ENCODE results near the gene DTX3. TPM values are rescaled to one million over a fixed set of nuclear protein-coding genes. Genes with fewer than 3 reads are reported as not detected.

The DTX3 gene
- total RNA-seq, 1 donor from 2014 or later: 83.0 TPM

DNA sequence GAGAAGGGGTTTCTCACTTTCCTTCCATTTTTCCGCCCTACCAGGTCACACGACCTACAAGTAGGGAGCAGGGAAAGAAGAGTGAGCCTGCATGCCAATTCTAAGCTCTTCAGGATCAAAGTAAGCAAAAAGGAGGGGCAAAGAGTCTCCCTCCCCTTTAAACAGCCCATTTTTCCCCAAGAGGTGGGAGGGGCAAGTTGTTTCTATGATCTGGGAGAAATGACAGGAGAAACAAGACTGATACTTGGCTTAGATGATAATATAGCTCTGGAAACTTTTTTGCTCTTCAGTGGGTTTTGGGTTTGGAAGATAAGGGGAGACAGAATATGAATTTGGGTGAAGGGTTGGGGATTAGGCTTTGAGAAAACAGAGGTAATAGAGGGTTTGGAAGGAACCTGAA, 1.8 kb downstream of the DTX3 start:
- TF ChIP-seq, protein P1, sequence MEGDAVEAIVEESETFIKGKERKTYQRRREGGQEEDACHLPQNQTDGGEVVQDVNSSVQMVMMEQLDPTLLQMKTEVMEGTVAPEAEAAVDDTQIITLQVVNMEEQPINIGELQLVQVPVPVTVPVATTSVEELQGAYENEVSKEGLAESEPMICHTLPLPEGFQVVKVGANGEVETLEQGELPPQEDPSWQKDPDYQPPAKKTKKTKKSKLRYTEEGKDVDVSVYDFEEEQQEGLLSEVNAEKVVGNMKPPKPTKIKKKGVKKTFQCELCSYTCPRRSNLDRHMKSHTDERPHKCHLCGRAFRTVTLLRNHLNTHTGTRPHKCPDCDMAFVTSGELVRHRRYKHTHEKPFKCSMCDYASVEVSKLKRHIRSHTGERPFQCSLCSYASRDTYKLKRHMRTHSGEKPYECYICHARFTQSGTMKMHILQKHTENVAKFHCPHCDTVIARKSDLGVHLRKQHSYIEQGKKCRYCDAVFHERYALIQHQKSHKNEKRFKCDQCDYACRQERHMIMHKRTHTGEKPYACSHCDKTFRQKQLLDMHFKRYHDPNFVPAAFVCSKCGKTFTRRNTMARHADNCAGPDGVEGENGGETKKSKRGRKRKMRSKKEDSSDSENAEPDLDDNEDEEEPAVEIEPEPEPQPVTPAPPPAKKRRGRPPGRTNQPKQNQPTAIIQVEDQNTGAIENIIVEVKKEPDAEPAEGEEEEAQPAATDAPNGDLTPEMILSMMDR (IDR thresholded peaks at IDR 0.05; ENCODE audit: unreplicated experiment): no peak
- Mint-ChIP-seq H3K27ac (no peak overlapping the region), H3K4me1 (ENCODE audit: low read depth) (peaks cover 19% of the 10 kb centered on the region), H3K4me3 (ENCODE audit: low read depth) (peak overlapping the region; percentile 41), H3K9me3 (ENCODE audit: low read depth) (no peaks in the 10 kb centered on the region), H3K36me3 (ENCODE audit: insufficient read depth) (peaks cover 22% of the 10 kb centered on the region), H3K27me3 (peaks cover 23% of the 10 kb centered on the region)
- DNase-seq (ENCODE audit: low spot score, unreplicated experiment): no peak

DNA sequence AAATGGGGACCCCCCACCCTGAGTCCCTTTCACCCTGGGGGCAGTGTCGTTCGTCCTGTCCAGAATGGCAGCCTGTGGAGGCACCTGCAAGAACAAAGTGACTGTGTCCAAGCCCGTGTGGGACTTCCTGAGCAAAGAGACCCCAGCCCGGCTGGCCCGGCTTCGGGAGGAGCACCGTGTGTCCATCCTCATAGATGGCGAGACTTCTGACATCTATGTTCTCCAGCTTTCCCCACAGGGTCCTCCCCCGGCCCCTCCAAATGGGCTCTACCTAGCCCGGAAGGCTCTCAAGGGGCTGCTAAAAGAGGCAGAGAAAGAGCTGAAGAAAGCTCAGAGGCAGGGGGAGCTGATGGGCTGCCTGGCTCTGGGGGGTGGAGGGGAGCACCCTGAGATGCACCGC, 2.2 kb downstream of the DTX3 start:
- Mint-ChIP-seq H3K4me3 (ENCODE audit: low read depth) (peak overlapping the region; percentile 31), H3K27ac (no peak overlapping the region), H3K36me3 (ENCODE audit: insufficient read depth) (peaks cover 19% of the 10 kb centered on the region), H3K4me1 (ENCODE audit: low read depth) (peaks cover 19% of the 10 kb centered on the region), H3K9me3 (ENCODE audit: low read depth) (no peaks in the 10 kb centered on the region), H3K27me3 (peaks cover 23% of the 10 kb centered on the region)
- DNase-seq (ENCODE audit: low spot score, unreplicated experiment): no peak
- TF ChIP-seq, protein P1 (IDR thresholded peaks at IDR 0.05; ENCODE audit: unreplicated experiment): no peak

DNA sequence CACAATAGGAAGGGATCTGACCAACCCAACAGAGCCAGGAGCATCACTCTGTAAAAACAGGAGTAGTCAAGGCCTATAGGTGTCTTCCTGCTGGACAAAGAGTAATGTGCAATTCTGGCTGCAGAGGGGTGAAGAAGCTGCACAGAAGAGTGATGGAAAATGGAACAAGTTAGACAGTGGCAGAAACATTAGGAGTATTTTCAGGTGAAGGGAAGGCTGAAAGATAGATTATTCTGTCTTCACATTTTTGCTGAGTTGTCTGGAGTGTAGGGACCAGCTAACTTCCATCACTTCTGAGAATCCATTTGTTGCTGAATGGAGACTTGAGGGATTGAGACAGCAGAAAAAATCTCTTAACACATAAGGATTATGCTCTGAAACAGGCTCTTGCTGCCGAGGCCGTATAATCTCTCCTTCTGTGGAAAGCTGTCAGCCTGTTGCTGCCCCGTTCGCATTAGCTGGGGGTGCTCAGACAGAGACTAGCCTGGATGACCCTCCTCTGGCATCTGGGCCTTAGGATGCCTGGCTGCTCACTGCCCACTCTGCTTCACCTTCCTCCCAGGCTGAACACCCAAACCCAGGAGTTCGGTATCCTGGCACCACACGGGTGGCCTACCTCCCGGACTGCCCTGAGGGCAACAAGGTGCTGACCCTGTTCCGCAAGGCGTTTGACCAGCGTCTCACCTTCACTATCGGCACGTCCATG, 3.5 kb downstream of the DTX3 start:
- H3K4me1 Mint-ChIP-seq (ENCODE audit: low read depth): peaks cover 20% of the 10 kb centered on the region
- H3K4me3 Mint-ChIP-seq (ENCODE audit: low read depth): no peak overlapping the region
- peaks cover 32% of the 10 kb centered on the region for H3K27me3 Mint-ChIP-seq
- H3K9me3 Mint-ChIP-seq (ENCODE audit: low read depth): no peaks in the 10 kb centered on the region
- peaks cover 12% of the 10 kb centered on the region for H3K36me3 Mint-ChIP-seq (ENCODE audit: insufficient read depth)
- H3K27ac Mint-ChIP-seq: no peak overlapping the region
- TF ChIP-seq, protein P1 (IDR thresholded peaks at IDR 0.05; ENCODE audit: unreplicated experiment): no peak
- no peak for DNase-seq (ENCODE audit: low spot score, unreplicated experiment)

DNA sequence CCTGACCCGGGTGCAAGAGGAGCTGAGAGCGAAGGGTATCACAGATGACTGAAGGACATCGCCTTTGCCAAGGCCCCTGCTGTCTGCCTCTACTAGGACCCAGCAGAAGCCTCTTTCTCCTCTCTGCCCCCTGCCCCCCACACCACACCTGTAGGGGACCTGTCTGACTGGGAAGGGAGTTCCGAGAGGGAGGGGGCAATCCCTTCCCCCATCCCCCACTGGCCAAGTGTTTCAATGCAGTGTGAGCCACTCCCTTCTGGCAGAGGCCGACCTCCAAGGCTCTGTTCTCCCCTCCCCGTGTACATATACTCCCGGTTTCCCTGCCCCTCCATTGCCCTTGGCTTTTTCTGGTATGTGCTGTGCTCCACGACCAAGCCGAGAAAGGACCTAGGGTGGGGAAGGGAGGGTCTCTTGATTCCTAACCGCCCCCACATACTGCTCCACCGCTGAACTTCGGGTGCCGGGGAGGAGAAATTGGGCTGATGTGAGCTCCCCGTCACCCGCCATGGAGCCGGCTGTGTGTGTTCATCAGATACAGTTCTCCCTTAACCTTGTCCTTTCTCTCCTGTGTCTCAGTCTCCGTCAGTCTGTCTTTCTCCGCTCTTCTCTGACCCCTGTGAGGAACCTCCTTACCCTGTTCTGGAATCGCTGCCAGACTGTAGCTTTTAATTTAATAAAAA, 4.6 kb downstream of the DTX3 start:
- TF ChIP-seq, protein P1 (IDR thresholded peaks at IDR 0.05; ENCODE audit: unreplicated experiment): no peak
- H3K4me1 Mint-ChIP-seq (ENCODE audit: low read depth): peaks cover 14% of the 10 kb centered on the region
- H3K4me3 Mint-ChIP-seq (ENCODE audit: low read depth): peak overlapping the region; percentile 14

DNA sequence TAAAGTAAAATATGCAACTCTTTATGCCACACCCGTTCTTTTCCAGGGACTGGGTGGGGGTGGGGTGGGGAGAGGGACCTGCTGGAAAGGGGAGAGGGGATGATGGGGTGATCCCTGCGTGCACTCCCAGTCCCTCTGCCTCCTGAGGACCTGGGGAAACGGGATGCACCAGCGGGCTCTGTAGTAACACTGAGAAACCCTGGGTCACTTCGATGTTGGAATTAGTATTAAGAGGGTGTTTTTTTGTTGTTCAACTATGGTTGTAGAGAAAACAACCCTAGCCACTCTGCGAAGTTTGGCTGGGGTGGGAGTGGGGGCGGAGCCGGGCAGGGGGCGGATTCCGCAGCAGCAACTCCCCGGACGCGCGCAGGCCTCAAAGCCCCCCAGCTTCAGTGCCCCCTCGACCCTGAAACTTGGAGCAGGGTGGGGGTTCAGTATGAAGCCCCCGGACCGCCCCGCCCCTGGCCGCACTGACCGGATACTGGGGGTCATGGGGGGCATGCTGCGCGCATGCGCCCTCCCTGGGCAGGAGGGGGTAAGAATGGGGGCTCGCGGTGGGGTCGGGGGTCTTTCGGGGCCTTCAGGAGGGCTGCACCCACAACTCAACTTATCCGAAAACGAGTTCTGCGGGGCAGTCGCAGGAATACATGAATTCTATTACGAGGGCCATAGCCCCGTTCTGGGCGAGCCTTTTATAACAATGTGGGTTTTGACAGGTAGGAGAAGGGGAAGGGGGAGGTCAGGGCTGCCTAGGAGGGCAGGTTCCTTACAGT, 5.3 kb downstream of the DTX3 start:
- Mint-ChIP-seq H3K4me3 (ENCODE audit: low read depth) (peak overlapping the region; percentile 76), H3K27ac (no peak overlapping the region), H3K36me3 (ENCODE audit: insufficient read depth) (peaks cover 12% of the 10 kb centered on the region), H3K9me3 (ENCODE audit: low read depth) (no peaks in the 10 kb centered on the region), H3K4me1 (ENCODE audit: low read depth) (peaks cover 13% of the 10 kb centered on the region), H3K27me3 (peaks cover 41% of the 10 kb centered on the region)
- DNase-seq (ENCODE audit: low spot score, unreplicated experiment): no peak
- TF ChIP-seq, protein P1 (IDR thresholded peaks at IDR 0.05; ENCODE audit: unreplicated experiment): no peak

More for the DNA sequence above, 4.6 kb downstream of the DTX3 start:
- no peak for DNase-seq (ENCODE audit: low spot score, unreplicated experiment)
- H3K27ac Mint-ChIP-seq: no peak overlapping the region
- H3K9me3 Mint-ChIP-seq (ENCODE audit: low read depth): no peaks in the 10 kb centered on the region
- H3K36me3 Mint-ChIP-seq (ENCODE audit: insufficient read depth): peaks cover 12% of the 10 kb centered on the region
- H3K27me3 Mint-ChIP-seq: peaks cover 39% of the 10 kb centered on the region
